Stromal cell of bone marrow (primary cell): Measurements from ENCODE around the gene CLDN22.
"Not testable (repeated sequence)": the region's sequence is repeated elsewhere in the genome, so short reads cannot be mapped to it uniquely, and the experiment has no call there.

Experiments used
- DNase-seq: peaks from one replicate; pipeline ENCODE4 v3.0.0-alpha.2; 2012; ENCODE audit warnings: low read depth

The CLDN22 gene

GRCh38 chr4:183347146-183347545, 27.1 kb upstream of the CLDN22 start:
- DNase-seq: no peak

DNA sequence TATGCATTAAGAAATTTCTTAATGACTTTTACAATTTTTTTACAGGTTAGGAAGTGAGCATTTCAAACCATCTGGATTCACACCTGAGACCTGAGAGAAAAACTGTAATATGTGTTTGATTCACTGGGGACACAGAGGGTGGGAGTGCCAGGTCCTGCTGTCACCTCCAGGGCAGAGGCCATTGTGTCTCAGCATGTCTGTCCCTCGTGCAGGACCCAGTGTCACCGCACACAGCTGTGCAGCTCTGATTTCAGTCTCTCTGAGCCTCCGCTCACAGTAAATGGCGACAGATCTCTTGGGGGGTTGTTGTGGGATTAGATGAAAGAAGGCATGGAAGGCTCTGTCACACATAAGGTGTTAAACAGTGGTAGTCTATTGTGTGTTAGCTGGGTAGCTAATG, 25.2 kb upstream of the CLDN22 start:
- no peak for DNase-seq

GRCh38 chr4:183344523-183345255, 24.6 kb upstream of the CLDN22 start:
- DNase-seq: no peak

GRCh38 chr4:183343730-183344129, 23.7 kb upstream of the CLDN22 start:
- DNase-seq: no peak

- no peak for DNase-seq
Measured at GRCh38 chr4:183342541-183343533, 22.8 kb upstream of the CLDN22 start.

- DNase-seq: no peak
Measured at GRCh38 chr4:183337833-183338232, 17.8 kb upstream of the CLDN22 start.

- no peak for DNase-seq
Measured at GRCh38 chr4:183337349-183337748, 17.3 kb upstream of the CLDN22 start.

DNA sequence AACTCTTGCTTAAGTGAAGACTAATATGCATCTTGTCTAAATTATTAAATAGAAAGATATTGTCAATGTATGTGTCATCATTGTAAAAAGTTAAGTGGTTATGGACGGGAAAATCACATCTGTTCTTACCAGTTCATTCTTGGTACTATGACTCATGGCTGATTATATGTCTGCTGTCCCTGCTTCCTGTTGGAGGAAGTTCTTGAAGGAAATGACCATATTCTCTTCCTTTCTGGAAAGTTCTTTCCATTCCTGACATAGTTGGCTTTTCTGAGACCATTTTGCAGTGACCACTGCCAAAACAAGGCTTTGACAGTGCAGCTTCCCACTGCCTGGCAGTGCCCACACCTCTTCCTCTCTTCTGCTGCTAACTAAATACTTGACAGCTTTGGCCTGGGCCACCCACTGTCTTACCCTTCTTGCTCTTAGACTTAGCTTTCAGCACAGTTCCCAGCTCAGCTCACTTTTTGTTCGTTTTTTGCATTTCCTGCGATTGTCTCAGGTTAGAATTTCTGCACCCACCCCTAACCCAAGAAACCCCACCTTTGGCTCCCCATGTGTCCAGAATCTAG, 15.4 kb upstream of the CLDN22 start:
- peak; percentile 55 for DNase-seq

DNA sequence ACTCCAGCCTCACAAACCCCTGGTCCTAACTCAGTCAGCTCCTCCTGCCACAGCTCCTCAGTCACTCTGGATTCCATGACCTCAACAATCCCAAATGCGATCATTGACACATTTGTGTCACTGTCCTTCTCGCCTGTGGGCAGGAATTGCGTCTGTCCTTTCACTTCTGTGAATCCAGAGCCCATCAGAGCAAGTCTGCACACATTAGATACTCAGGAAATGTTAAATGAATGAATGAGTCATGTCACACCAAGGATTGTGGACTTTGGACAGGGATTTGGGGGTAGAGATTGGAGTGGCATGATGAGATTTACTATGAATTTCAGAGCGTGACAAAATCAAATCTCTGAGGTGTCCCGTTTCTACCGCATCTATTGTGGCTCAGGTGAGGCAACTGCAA, 13.9 kb upstream of the CLDN22 start:
- no peak for DNase-seq

GRCh38 chr4:183333202-183333601, 13.1 kb upstream of the CLDN22 start:
- DNase-seq: no peak

DNA sequence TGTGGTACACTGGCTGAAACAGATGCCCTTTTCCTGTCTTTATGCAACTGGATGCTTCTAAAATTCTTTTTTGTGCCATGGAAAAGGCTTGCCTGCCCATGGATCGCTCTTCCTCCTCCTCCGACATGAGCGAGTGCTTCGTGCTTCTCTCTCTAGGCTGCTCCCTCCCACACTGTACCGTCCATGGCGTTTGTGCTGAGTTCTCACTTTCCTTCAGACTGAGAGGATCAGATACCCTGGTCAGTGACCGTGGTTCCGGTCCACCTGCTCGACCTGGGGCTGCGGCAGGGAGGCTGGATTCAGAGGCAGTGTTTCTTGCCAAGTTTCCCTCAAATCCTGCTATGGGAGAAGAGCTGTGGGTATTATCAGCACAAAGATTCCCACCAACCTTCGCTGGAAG, 12.4 kb upstream of the CLDN22 start:
- DNase-seq: no peak

DNA sequence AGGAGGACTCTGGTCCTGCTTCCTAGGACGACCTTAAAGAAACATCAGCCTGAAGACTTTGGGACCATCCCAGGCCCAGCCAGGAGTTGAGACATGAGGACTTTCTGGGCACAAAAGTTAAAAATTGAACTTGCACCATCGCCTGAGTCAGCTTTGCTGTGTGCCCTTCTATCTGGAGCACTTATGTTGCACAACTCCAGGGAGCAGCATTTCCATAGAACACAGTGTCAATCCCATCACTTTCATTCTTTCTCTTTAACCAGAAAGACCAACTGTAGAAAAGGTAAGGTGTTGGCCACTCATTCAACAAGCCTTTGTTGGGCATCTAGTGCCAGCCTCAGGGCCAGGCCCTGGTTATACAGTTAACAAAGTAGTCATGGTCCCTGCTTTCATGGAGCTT, 10.8 kb upstream of the CLDN22 start:
- DNase-seq: no peak

GRCh38 chr4:183329954-183330742, 10.1 kb upstream of the CLDN22 start:
- no peak for DNase-seq

DNA sequence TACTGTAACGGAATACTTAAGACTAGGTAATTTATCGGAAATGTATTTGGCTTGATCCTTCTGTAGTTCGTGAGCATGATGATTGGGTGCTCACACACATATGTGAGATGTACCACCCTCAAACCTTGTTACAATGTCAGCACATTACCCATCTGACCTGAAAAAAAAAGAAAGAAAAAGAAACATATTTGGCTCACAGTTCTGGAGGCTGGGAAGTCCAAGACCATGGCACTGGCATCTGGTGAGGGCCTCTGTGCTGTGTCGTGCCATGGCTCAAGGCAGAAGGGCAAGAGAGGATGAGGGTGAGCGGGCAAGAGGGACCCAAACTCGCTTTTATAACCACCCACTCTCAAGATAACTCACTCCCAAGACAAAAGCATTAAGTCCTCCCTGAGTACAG, 9.2 kb upstream of the CLDN22 start:
- no peak for DNase-seq

DNA sequence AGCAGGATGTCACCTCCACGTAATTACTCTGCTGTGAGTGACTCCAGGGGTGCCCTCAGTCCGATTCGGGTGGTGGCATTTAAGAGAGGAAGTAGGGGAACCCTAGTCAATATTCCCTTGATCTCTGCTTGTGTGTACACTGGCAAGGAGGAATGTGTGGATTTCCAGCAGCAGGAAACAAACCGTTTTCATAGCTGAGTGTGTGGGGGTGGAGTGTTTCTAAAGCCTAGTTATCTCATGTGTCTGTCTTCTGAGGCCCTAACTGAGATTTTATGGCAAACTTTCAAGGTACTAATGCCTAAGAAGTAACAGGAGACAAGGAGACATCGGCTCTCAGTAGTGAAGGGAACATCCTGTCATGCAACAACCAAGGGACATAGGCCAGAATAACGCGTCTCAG, 8.8 kb upstream of the CLDN22 start:
- DNase-seq: no peak

- no peak for DNase-seq
Measured at GRCh38 chr4:183327827-183328226, 7.8 kb upstream of the CLDN22 start.

DNA sequence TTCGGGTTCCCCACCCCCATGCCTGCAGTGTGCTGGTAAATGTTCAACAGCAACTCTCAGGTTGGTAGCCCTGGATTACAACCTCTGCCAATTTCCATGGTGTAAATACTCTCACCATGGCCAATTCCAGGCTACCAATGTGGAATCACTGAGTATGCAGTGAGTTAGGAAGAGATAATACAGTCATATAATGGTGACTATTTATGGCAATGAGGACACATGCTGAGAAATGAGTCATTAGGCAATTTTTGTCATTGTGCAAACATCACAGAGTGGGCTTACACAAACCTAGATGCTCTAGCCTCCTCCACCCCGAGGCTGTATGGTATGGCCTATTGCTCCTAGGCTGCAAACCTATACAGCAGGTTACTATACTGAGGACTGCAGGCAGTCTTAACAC, 6.8 kb upstream of the CLDN22 start:
- DNase-seq: no peak

GRCh38 chr4:183326387-183326786, 6.3 kb upstream of the CLDN22 start:
- not testable (repeated sequence) for DNase-seq

- DNase-seq: no peak
Measured at GRCh38 chr4:183324619-183325018, 4.5 kb upstream of the CLDN22 start.

- not testable (repeated sequence) for DNase-seq
Measured at GRCh38 chr4:183324056-183324455, 4.0 kb upstream of the CLDN22 start.

DNA sequence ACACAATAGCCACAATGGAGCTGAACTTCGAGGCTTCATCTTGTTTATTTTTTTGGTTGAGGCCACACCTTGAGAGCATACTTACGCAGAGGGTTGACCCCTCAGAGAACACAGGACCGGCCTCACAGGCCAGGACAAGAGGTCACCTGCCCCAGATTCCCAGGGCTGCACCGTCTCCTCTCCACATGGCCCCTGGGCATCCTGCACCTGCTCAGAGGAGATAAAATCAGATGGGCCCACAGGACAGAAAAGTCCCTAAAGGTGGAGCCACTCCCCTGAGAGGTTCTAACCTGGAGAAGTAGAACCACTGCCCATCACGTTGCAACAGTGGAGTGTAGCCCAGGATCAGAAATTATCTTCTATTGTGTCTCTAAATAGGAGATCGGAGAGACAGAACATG, 3.2 kb upstream of the CLDN22 start:
- no peak for DNase-seq

DNA sequence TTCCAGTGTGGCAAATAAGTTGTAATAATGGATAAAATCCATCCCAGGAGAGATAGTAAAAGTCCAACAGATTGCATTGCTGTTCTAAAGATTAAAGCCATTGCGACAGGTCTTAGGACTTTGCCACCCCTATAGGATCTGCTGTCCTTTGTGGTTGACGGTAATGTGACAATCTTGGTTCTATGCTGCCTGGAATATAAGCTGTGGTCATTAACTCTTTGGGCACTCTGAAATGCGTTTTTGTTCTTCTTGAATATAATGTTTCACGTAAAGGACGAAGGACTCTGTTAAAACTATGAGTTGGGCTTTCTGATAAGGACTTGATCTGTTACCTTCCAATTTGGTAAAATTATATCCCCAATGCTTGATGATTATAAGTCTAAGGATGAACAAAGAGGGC, 2.2 kb upstream of the CLDN22 start, which contains the start of gene CLDN24:
Gene CLDN24, minus strand, starts transcription at position 101 of the 400 bp plus-strand sequence. Its CDS starts 0 bp downstream, at position 101.
- no peak for DNase-seq
